Activated gamma-delta T cell (primary cell): Measurements from ENCODE around the gene DHFR.
"Not testable (repeated sequence)": the region's sequence is repeated elsewhere in the genome, so short reads cannot be mapped to it uniquely, and the experiment has no call there.

Experiments used
- DNase-seq: peaks from one replicate; lab custom pipeline; 2025; lab: John Stamatoyannopoulos, UW

Gene DHFR

DNA sequence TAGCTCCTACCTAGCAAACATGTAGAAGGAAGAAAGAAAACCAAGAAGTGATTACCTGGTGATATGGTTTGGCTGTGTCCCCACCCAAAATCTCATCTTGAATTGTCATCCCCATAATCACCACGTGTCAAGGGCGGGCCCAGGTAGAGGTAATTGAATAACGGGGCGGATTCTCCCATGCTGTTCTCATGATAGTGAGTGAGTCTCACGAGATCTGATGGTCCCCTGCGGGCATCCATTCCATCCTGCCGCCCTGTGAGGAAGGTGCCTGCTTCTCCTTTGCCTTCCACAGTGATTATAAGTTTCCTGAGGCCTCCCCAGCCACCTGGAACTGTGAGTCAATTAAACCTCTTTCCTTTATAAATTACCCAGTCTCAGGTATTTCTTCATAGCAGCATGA is 57.3 kb downstream of the DHFR start:
- DNase-seq = no peak

DNA sequence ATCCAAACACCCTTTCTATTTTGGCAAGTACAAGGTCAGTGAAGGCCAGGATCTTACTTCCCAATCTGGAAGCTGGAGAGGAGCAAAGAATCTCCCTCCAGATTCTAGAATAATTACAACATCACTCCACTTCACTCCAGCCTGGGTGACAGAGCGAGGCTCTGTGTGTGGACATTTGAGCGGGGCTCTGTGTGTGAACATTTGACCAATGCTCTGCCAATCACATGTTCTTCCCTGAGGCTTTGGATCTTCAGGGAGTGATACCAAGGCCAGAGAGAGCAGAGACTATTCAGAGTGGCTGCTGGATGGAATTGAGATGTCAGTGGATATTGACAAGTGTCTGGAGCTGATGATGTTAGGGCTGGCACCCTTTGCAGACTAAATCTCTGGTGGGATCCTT is 60.0 kb downstream of the DHFR start:
- DNase-seq = no peak

DNA sequence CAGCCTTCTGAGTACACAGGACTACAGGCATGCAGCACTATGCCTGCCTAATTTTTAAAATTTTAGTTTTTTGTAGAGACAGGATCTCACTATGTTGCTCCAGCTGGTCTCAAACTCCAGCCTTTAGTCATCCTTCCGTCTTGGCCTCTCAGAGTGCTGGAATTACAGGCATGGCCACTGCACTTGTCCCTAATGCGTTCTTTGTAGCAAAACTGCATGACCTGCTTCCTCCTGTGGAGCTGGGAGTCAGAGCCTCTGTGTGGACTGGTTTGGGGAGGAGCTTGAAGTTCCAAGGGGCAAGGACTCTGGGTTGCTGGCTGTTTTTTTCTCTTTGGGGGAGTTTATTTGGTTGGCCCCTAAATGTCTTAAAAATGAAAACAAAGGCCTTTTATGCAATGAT is 62.0 kb downstream of the DHFR start:
- no peak for DNase-seq

DNA sequence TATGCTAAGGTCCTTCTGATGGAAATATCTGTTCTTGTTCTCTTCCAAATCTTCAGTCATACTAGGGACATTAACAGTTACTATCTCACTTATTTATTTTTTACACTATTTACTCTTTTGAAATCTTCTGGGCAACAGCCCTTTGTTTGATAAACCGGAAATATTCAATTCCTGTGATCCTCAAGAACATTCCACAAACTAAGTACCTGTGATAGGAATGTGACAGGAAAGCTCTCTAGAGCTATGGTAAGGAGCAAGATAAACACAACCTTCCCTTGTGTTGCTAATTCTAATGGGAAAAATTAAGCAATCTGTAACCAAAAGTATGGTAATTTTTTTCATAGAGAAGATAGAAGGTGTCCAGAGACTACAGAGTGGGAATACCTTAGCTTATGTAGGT is 62.7 kb downstream of the DHFR start:
- DNase-seq = no peak

GRCh38 chr5:80591352-80591751 is 63.4 kb downstream of the DHFR start:
- DNase-seq = no peak

- DNase-seq = peak; percentile 4
These were observed 64.0 kb downstream of the DHFR start for GRCh38 chr5:80590766-80591165.

DNA sequence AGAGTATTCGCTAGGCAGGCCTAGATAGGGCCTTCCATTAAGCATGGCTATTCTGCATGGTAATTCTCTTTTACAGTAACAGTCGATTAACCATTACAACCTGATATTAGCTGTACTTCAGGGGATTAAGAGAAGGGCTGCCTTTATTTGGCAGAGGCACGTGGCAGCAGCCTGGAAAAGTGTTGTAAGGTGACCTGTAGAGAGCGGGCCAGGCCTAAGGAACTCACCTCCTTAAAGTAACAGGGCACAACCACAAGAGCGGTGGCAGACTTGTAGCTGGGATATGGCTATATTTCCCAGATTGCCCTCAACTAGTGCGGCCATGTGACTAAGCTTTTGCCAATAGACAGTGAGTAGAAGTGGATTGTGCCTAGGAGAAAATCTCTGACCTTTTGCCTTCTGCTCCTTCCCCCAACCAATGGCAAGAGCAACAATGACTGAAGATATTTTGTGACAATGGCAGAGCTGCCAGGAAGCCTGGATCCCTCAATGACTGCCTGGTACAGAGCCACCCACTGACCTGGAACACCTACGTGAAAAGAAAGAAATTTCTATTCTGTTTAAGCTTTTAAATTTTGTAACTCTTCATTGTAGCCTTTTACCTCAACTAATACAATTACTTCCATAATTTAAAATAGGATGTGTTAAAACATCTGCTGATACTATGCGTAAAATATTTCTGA is 65.8 kb downstream of the DHFR start:
- no peak for DNase-seq

DNA sequence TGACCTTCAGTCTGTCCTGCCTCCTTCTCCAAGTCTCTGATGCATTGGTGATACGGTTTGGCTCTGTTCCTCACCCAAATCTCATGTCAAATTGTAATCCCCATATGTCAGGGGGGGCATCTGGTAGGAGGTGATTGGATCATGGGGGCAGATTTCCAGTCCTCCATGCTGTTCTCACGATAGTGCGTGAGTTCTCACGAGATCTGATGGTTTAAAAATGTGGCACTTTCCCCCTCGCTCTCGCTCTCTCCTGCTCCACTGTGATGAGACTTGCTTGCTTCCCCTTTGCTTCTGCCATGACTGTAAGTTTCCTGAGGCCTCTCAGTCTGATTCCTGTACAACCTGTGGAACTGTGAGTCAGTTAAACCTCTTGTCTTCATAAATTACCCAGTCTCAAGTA is 70.0 kb downstream of the DHFR start:
- DNase-seq = no peak

- DNase-seq = not testable (repeated sequence)
These were observed 74.5 kb downstream of the DHFR start for GRCh38 chr5:80580291-80580690.

GRCh38 chr5:80579050-80579449 is 75.7 kb downstream of the DHFR start:
- DNase-seq = no peak

DNA sequence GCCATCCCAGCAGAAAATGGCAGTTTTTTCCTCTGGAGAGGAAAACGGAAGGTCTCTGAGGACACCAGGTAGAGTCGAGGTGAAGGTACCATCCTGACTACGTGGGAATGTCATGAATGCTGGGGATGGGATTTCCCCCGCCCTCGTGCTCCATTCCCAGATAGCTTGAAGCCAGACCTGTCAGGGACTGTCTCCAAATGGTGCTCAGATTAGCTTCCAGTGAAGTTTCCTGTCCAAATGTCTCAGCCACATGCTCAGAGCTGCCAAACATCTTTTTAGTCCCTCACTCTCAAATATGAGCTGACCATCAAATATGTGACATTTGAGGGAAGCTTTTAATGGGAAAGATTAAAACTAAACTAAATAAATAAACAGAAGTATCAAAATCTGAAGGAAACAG is 77.1 kb downstream of the DHFR start:
- DNase-seq = no peak

DNA sequence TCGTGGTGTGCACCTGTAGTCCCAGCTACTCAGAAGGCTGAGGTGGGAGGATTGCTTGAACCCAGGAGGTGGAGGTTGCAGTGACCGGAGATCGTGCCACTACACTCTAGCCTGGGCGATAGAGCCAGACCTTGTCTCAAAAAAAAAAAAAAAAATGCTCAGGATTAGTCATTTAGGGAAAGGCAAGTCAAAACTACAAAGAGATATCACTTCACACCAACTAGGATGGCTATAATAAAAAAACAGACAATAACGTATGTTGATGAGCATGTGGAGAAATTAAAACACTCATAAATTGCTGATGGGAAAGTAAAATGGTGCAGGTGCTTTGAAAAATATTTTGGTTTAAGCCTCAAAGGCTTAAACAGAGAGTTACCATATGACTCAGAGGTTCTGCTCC is 78.4 kb downstream of the DHFR start:
- DNase-seq = no peak
